GM19324 (cell line): ENCODE measurements around the gene GRIK4.
"Not testable (repeated sequence)": the region's sequence is repeated elsewhere in the genome, so short reads cannot be mapped to it uniquely, and the experiment has no call there.

Experiments used
- ATAC-seq: cut with Tn5 transposase; IDR thresholded peaks from one replicate; pipeline ENCODE4 v1.9.1; 2021; ENCODE audit warnings: mild to moderate bottlenecking, moderate library complexity; ENCODE audit not compliant: unreplicated experiment, low FRiP score

The GRIK4 gene

DNA sequence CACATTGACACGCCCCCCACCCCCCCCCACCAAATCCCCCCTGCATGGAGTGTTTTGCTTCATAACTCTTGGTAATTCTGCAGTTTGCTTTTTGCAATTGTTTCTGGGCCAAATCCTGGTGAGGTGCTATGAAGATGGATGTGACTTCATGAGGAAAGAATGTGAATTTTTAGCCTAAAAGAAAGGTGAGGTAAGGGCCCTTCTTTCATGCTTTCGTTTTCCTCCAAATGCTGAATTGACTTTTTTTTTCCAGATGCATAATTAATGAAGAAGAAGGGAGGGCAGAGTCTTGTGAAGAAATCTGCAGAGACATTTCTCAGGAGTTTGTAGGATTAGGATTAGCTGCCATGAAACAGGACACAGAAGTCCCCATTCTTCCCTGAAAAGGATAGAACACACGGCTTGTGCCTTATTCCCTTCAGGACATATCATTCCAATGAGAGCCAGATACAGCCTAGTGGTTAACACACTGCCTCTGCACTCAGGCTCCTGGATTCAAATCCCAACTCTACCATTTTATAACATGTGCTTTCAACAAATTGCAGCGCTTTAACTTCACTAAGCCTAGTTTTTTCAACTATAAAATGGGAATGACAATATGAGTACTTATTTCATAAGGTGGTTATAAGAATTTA lies 492.8 kb downstream of the GRIK4 start:
- no peak for ATAC-seq

DNA sequence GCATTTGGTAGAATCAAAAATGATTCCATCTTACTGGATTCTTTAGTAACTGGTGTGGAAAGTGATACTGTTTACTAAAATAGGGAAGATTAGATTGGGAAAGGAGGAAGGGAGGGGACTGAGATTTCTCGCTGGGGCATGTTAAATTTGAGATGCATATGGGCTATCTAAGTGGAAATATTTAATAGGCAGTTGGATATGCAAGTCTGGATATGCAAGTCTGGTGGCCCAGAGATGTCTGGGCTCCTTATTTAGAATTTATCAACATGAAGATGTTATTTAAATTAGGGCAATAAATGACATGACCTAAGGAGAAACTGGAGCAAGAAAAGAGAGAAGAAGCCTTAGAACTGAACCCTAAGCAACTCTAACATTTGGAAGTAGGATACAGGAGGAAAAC lies 495.4 kb downstream of the GRIK4 start:
- no peak for ATAC-seq

DNA sequence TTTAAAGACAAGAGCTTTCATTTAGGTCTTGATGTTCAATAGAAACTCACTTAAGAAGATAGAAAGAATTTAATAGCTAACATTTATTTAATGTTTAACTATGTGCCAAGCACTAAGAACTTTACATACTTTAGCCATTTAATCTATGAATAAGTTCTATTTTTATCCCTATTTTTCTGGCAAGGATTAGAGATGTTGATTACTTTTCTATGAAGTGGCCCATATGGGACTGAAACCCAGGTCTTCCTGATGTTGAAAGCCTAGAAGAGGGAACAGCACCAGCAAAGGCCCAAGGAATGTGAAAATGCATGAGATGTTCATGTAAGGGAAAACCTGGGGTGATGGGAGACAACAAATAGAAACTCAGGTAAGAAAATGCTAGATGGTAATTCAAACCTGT lies 497.0 kb downstream of the GRIK4 start:
- no peak for ATAC-seq

DNA sequence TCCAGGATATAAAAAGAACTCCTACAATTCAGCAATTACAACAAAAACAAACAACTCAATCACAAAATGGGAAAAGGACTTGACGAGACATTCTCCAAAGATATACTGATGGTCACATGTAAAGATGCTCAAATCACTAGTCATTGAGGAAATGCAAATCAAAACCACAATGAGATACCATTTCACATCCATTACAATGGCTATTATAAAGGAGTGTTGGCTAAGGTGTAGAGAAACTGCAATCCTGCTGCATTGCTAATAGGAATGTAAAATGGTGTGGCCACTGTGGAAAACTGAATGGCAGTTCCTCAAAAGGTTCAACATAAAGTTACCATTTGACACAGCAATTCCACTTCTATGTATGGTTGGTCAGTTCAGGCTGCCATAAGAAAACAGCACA lies 500.5 kb downstream of the GRIK4 start:
- ATAC-seq, result no peak

DNA sequence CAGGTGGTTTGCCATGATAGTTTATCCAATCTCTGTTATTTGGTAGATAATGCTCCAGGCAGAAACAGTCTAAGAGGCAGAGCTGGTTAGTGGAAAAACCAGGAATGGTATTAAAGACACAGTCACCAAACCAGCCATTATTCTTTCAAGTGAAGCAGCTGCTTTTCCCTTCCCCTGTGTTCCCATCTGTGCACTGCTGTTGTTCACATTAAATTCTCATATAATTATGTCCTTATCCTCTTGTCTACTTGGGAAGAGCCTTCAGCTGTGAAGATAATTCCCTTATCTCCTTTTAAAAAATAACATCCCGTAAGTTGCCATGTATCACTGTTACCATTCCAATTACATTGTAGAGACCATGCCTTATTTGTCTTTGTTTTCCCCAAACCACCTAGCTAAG lies 507.2 kb downstream of the GRIK4 start:
- no peak for ATAC-seq

DNA sequence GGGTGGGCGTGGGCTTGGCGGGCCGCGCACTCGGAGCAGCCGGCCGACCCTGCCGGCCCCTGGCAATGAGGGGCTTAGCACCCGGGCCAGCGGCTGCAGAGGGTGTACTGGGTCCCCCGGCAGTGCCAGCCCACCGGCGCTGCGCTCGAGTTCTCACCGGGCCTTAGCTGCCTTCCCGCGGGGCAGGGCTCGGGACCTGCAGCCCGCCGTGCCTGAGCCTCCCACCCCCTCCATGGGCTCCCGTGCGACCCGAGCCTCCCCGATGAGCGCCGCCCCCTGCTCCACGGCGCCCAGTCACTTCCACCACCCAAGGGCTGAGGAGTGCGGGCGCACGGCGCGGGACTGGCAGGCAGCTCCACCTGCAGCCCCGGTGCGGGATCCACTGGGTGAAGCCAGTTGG lies 510.2 kb downstream of the GRIK4 start:
- ATAC-seq, result not testable (repeated sequence)

DNA sequence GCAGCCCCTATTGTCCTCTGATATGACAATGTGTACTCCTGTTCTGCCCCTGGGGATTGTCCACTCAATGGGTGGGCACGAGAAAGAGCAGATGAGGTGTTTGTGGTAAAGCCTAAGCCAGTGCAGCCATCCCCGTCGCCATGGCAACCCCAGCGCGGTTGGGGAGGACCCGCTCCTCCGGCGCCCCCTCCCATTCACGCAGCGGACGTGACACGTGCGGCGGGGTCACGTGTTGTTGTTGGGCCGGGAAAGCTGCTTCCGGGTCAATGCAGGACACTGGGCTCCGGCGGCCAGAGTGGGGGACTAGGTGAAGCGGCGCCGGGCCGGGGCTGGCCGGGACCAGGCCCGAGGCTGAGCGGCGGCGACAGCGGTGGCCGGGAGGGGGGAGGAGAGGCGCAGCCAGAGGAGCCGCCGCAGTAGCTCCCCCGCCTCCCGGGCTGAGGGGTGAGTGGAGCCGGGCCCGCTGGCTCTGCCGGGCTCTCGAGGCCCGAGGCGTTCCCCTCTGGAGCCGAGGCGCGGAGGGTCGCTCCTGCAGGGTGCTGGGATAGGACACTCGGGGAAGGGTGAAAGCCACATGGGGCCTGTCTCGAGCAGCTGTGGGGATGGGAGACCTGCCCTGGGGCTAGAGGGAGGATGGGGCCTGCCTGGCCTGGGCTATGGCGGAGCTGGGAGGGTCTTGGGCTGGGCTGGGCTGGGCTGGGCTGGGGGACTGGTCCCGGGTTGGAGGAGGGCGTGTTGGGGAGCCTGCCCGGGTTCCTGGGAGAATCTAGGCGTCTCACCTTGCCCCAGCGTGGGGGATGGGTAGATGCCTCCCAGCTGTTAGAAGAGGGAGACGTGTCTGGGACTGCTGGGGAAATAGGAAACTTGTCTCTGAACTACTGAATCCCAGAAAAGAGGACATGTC lies 512.6 kb downstream of the GRIK4 start, which contains the start of gene TBCEL:
Gene TBCEL (plus strand): TSS at position 255 of the 904 bp plus-strand sequence. CDS start 21,589 bp downstream, outside the sequence.
- peak; percentile 94 for ATAC-seq

DNA sequence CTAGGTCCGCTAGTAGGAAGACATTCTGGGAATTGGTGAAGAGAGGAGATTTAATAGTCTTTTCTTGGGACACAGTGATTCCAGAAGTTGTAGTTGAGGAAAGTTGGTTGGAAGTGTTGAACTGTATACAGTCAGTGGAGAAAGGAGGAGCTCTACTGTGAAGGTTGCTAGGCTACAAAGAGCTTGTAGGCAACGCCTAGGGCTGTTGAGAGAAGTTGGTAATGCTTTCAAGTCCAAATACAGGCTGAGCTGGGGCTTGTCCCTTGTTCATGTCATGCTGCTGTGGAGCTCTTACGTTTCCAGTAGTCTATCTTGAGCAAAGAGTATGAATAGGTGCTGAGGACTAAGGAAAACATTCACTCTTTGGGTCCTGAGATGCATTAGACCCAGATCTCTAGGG lies 513.4 kb downstream of the GRIK4 start:
- no peak for ATAC-seq

DNA sequence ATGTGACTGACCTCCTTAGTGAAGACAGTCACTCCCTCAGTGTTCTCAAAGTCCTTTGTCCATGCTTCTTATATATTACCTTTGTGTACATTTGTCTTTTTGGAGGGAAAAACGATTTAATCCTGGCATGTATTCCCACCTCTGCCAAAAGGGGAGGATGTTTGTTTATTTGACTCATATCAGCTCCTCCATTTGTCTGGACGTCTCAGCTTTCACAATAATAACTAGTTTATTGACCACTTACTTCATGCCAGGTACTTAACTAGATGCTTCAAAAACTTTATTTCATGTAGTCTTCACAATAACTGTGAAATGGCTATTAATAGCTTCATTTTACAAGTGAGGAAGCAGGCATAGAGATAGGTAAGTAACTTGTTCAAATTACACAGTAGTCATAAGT lies 517.6 kb downstream of the GRIK4 start:
- ATAC-seq, result no peak

DNA sequence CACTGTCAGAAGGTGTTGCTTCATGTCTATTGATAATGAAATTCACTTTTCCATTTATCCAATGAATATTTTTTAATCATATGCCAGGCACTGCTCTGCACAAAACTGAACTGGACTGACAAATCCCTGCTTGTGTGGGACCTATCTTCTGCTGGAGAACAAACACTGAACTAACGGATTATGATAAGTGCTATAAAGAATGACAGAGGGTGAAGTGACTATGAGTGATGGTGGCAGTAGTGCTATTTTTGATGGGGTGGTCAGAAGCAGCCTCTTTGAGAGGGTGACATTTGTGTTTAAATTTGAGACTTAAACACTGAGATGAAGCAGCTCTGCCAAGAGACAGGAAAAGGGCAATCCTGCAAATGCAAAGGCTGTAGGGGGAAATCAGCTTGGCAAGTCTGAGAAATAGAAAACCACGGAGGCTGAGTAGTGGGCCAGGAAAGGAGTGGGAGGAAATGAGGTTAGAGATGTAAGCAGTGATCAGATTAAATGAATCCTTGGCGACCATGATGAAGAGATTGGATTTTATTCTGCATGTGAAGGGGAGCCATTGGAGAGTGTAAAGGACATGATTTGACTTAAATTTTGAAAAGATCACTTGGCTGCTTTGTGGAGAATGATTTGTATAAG lies 518.4 kb downstream of the GRIK4 start:
- no peak for ATAC-seq

DNA sequence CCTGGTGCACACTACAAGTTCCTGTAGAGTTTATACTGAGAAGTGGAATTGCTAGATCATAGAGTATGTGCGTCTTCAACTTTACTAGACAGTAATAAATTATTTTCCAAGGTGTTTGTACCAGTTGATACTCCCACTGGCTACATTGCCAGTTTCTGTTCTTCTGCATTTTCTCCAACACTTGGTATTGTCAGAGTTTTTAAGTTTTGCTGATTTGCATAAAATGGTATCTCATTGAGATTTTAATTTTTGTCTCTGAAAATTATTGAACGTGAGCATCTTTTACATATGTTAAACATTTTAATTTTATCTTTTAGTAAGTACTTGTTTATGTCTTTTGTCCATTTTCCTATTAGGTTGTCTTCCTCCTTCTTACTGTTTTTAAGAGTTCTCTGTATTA lies 519.6 kb downstream of the GRIK4 start:
- ATAC-seq, result no peak

DNA sequence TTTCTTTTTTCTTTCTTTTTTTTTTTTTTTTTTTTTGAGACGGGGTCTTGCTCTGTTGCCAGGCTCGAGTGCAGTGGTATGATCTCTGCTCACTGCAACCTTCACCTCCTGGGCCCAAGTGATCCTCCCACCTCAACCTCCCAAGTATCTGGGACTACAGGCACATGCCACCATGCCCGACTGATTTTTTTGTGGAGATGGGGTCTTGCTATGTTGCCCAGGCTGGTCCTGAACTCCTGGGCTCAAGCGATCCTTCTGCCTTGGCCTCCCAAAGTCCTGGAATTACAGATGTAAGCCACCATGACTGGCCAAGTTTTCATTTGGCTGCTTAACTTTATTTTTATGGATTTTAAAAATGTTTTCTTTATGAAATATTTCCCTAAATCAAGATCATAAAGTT lies 520.1 kb downstream of the GRIK4 start:
- ATAC-seq, result not testable (repeated sequence)

DNA sequence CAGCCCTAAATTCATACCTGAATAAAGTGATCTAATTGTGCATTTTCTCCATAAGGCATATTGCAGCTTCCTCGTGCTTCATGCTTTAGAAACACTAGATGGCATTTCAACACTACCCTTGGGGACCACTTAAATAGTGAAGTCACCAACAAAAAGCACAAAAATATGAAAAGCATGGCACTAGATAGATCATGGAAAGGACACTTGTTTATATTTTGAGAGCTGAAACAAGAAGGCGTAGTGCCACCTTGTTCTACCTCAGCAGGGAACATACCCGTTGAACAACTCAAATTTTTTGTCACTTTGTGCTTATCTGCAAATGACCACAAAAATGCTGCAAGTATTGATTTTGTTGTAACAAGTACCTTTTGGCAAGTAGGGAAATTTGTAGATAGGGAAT lies 521.0 kb downstream of the GRIK4 start:
- ATAC-seq, result no peak

DNA sequence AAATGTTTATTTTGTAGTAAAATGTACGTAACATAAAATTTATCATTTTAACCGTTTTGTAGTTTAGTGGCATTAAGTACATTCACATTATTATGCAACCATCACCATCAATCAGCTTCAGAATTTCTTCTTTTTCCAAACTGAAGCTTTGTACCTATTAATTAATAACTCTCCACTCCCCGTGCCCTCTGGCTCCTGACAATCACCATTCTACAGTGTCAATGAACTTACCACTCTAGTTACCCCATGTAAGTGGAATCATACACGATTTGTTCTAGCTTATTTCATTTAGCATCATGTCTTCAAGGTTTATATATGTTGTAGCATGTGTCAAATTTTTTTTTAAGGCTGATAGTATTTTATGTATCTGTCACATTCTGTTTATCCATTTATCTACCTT lies 522.1 kb downstream of the GRIK4 start:
- no peak for ATAC-seq

DNA sequence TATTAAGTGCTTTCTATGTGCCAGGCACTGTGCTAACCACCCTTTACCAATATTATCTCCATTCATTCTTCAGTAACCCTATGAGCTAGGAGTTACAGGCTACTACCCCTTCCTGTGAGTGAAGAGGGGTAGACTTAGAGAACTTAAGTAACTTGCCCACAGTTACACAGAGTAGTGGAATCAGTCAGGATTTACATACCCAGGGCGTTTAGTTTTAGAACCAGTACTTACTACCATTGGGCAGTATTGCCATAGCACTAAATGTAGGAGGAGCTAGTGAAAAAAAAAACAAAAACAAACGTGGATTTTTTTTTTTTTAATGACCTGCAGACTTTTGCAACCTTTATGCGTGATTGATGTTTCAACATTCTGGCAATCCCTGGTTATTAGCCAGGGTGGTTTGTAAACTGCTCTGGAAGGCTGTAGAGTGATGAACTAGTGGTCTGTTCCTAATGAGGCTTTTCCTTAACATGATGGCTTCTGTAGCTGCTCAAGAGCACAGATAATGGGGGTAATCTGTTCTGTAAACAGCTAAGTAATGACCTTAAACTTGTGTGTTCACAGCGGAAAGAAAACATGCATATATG lies 523.7 kb downstream of the GRIK4 start:
- no peak for ATAC-seq

DNA sequence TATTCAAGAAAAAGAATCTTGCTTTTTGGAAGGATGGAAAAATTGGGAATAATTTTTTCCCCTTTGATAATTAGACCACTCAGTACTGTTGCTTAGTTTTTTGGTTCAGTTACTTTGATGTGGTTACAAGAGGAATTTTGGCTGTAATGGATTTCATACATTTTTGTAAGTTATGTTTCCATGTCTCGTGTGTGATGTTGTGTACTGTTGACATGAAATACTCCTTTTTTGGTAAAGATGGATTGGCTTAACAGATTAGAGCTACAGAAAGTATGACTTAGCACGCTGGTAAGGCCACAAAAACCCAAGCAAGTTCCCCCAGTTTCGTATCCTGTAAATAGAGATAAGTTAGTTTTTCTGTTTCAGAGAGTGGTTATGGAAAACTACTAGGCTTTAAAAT lies 524.2 kb downstream of the GRIK4 start:
- no peak for ATAC-seq

DNA sequence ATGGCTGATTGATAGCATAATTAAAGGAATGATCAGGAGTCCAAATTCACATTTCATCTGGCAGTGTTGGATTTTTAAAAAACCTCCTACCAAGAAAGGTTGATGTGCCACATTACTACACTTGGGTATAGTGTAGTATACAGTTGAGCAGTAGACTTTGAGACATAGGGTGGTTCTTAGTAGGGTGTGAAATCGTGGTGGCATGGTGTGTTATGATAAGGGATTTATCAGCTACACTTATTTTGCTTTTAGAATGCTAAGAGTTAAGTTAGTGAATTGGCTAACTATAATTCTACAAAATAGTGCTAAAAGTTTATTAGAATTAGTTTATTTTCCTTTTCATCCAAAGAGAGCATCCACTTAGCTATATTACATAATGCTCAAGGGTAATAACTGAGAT lies 525.5 kb downstream of the GRIK4 start:
- no peak for ATAC-seq
